CD14-positive monocyte (primary cell): ENCODE data around the gene C1orf74. TPM values are rescaled to one million over a fixed set of nuclear protein-coding genes. Genes with fewer than 3 reads are reported as not detected.

Experiments
- DNase-seq, 3 donors: peaks; one replicate each; pipeline ENCODE4 v3.0.0-alpha.2; 2011 to 2022
- H2AFZ ChIP-seq: 2 replicates; pipeline ENCODE4 v1.6.0; 2012; ENCODE audit warnings: mild to moderate bottlenecking, low read depth, low read length, inconsistent platforms; ENCODE audit not compliant: insufficient read depth, poor library complexity, severe bottlenecking
- H3K27ac ChIP-seq, 2 donors: 1 replicate in 1 of 2; 2 replicates in 1 of 2; pipeline ENCODE4 v1.5.1; 2012 to 2013; ENCODE audit warnings: low read length in 2 of 2, control low read depth in 1 of 2, inconsistent platforms in 1 of 2, low read depth in 1 of 2, mild to moderate bottlenecking in 1 of 2
- H3K27me3 ChIP-seq, 2 donors: one replicate each; pipeline versions ENCODE4 v1.6.0 to v1.6.1; 2011 to 2013; ENCODE audit warnings: low read length in 2 of 2; ENCODE audit not compliant: control insufficient read depth in 2 of 2, insufficient read depth in 2 of 2
- H3K36me3 ChIP-seq, 2 donors: replicated peaks in 1 of 2; 1 replicate in 1 of 2; 2 replicates in 1 of 2; pipeline versions ENCODE4 v1.5.1 to v1.6.1; 2012 to 2013; ENCODE audit warnings: low read length in 2 of 2, control low read depth in 1 of 2, inconsistent platforms in 1 of 2, mild to moderate bottlenecking in 1 of 2; ENCODE audit not compliant: insufficient read depth in 2 of 2, control insufficient read depth in 1 of 2
- H3K4me1 ChIP-seq, 2 donors: 1 replicate in 1 of 2; 2 replicates in 1 of 2; pipeline versions ENCODE4 v1.5.1 to v1.6.1; 2012 to 2013; ENCODE audit warnings: low read length in 2 of 2, control low read depth in 1 of 2, inconsistent platforms in 1 of 2, mild to moderate bottlenecking in 1 of 2, moderate library complexity in 1 of 2; ENCODE audit not compliant: insufficient read depth in 2 of 2, control insufficient read depth in 1 of 2
- H3K4me2 ChIP-seq: replicated peaks from 2 replicates; pipeline ENCODE3; 2012; ENCODE audit warnings: low read length, moderate library complexity, mild to moderate bottlenecking; ENCODE audit not compliant: poor library complexity, severe bottlenecking; ENCODE audit errors: extremely low read depth
- H3K4me3 ChIP-seq, 3 experiments: fragments of 200-600 bp in 1 of 3; sonication (generic) in 1 of 3; replicated peaks in 1 of 3; 1 replicate in 2 of 3; 2 replicates in 1 of 3; pipeline ENCODE4 v1.5.1; 2011 to 2013; ENCODE audit warnings: low read length in 3 of 3, mild to moderate bottlenecking in 3 of 3, control low read depth in 2 of 3, low read depth in 2 of 3, inconsistent platforms in 1 of 3, moderate library complexity in 1 of 3
- H3K79me2 ChIP-seq: 2 replicates; pipeline ENCODE4 v1.6.0; 2012; ENCODE audit warnings: mild to moderate bottlenecking, control low read depth, inconsistent platforms, low read length, moderate library complexity; ENCODE audit not compliant: insufficient read depth
- H3K9ac ChIP-seq: 2 replicates; pipeline ENCODE4 v1.6.0; 2017; ENCODE audit warnings: low read length, mild to moderate bottlenecking; ENCODE audit not compliant: insufficient read depth, poor library complexity, severe bottlenecking
- H3K9me3 ChIP-seq, 2 donors: replicated peaks in 1 of 2; 1 replicate in 1 of 2; 2 replicates in 1 of 2; pipeline versions ENCODE4 v1.5.1 to v1.6.1; 2012 to 2013; ENCODE audit warnings: low read length in 2 of 2, control low read depth in 1 of 2; ENCODE audit not compliant: control insufficient read depth in 1 of 2, insufficient read depth in 1 of 2
- H4K20me1 ChIP-seq: 2 replicates; pipeline ENCODE4 v1.6.0; 2012; ENCODE audit warnings: mild to moderate bottlenecking, low read length, control low read depth, moderate library complexity; ENCODE audit not compliant: insufficient read depth
- H3K27ac Mint-ChIP-seq, 7 donors: one replicate each; pipeline ENCODE4 v1.8.0; 2020; ENCODE audit warnings: mild to moderate bottlenecking in 7 of 7, mixed read lengths in 7 of 7, moderate library complexity in 6 of 7, inconsistent platforms in 2 of 7
- H3K27me3 Mint-ChIP-seq, 3 donors: one replicate each; pipeline ENCODE4 v1.8.0; 2021 to 2022; ENCODE audit warnings: low read depth in 3 of 3, mild to moderate bottlenecking in 3 of 3, mixed read lengths in 3 of 3, moderate library complexity in 3 of 3, inconsistent platforms in 1 of 3
- H3K36me3 Mint-ChIP-seq, 2 donors: one replicate each; pipeline ENCODE4 v1.8.0; 2020; ENCODE audit warnings: mixed read lengths in 2 of 2, inconsistent platforms in 1 of 2, mild to moderate bottlenecking in 1 of 2
- H3K4me1 Mint-ChIP-seq: one replicate; pipeline ENCODE4 v1.8.0; 2020; ENCODE audit warnings: mild to moderate bottlenecking, mixed read lengths
- H3K4me3 Mint-ChIP-seq, 2 donors: one replicate each; pipeline ENCODE4 v1.8.0; 2020; ENCODE audit warnings: mild to moderate bottlenecking in 2 of 2, mixed read lengths in 2 of 2, moderate library complexity in 1 of 2
- H3K9me3 Mint-ChIP-seq, 7 donors: one replicate each; pipeline ENCODE4 v1.8.0; 2020 to 2022; ENCODE audit warnings: mixed read lengths in 7 of 7, mild to moderate bottlenecking in 6 of 7, moderate library complexity in 6 of 7, inconsistent platforms in 2 of 7
- CTCF ChIP-seq: fragments of 200-600 bp; IDR thresholded peaks from one replicate; pipeline ENCODE4 v1.8.0; 2022; ENCODE audit warnings: antibody characterized with exemption, mild to moderate bottlenecking
- WGBS: methylation state at CpG from one replicate; pipeline ENCODE4 v1.1.5; 2013; ENCODE audit warnings: missing lambda C conversion rate; ENCODE audit not compliant: insufficient coverage; 5-methylcytosine and 5-hydroxymethylcytosine counted together
- intact Hi-C, 2 donors: fragments of 100-400 bp; cut with micrococcal nuclease; formaldehyde crosslinking; loops; one replicate each; pipeline versions ENCODE4 v1.15.0 to v1.15.1; 2023
- polyA plus RNA-seq, 3 donors: library from polyadenylated mRNA; depleted of rRNA in 1 of 3; unstranded in 2 of 3; stranded (reverse) in 1 of 3; fragments of 300-500 nt in 2 of 3; fragments of >200 nt in 1 of 3; fragmentation: Illumina TruSeq in 2 of 3; gene quantifications; 1 replicate in 2 of 3; 2 replicates in 1 of 3; pipeline ENCODE4 v1.2.3, GENCODE V29; 2012 to 2021

The C1orf74 gene
- polyA plus RNA-seq, 3 donors = 0.07 to 0.47 (median 0.19) TPM

GRCh38 chr1:209755926-209756614 lies 28.3 kb downstream of the C1orf74 start, which contains the start of gene TRAF3IP3:
TSS of gene TRAF3IP3 (plus strand) at chr1:209756053. CDS start at chr1:209760040, 3,987 bp downstream.
- Histone ChIP-seq H3K4me3 (peak within 1 kb of the TSS; percentile 44 to 92 (median 74)), H3K4me1 (peaks cover 85 to 89% of the 10 kb centered on the region in 2 donors), H3K27ac (peak within 1 kb of the TSS; percentile 91 to 92), H3K9ac (peak within 1 kb of the TSS; percentile 71), H3K36me3 (peaks cover 25 to 30% of the 10 kb centered on the region in 2 donors), H3K9me3 (no peaks in the 10 kb centered on the region), H2AFZ (peak within 1 kb of the TSS; percentile 44), H4K20me1 (peaks cover 31% of the 10 kb centered on the region), H3K79me2 (peaks cover 51% of the 10 kb centered on the region), H3K27me3 (no peaks in the 10 kb centered on the region), H3K4me2 (peak within 1 kb of the TSS; percentile 96)
- peaks cover 80% of the 10 kb centered on the region for H3K4me1 Mint-ChIP-seq
- intact Hi-C loops = no loop called here
- H3K27ac Mint-ChIP-seq = peak within 1 kb of the TSS; percentile 95 to 98 (median 98)
- peak; percentile 74 to 85 (median 75) for DNase-seq
- H3K27me3 Mint-ChIP-seq = peaks cover 0 to 3% (median 0%) of the 10 kb centered on the region in 3 donors
- H3K36me3 Mint-ChIP-seq = peaks cover 33 to 34% of the 10 kb centered on the region in 2 donors
- peak within 1 kb of the TSS; percentile 93 to 98 for H3K4me3 Mint-ChIP-seq
- H3K9me3 Mint-ChIP-seq = no peaks in the 10 kb centered on the region
- no peak for TF ChIP-seq CTCF
- 0% methylated on average over 8 of the region's 10 CpGs for WGBS

GRCh38 chr1:209755256-209755655 lies 29.1 kb downstream of the C1orf74 start:
- peaks cover 17 to 22% of the 10 kb centered on the region in 2 donors for H3K36me3 ChIP-seq
- 80% methylated on average over 1 of the region's 1 CpG for WGBS
- peaks cover 23% of the 10 kb centered on the region for H4K20me1 ChIP-seq
- no peak overlapping the region for H3K9ac ChIP-seq
- H3K4me2 ChIP-seq = peak overlapping the region; percentile 96
- intact Hi-C loops = no loop called here
- no peaks in the 10 kb centered on the region for H3K9me3 Mint-ChIP-seq
- peaks cover 85 to 89% of the 10 kb centered on the region in 2 donors for H3K4me1 ChIP-seq
- H3K79me2 ChIP-seq = peaks cover 43% of the 10 kb centered on the region
- peak overlapping the region; percentile 91 to 92 for H3K27ac ChIP-seq
- H2AFZ ChIP-seq = no peak overlapping the region
- peak overlapping the region; percentile 93 to 98 for H3K4me3 Mint-ChIP-seq
- TF ChIP-seq CTCF = no peak
- peaks cover 25 to 27% of the 10 kb centered on the region in 2 donors for H3K36me3 Mint-ChIP-seq
- H3K4me3 ChIP-seq = peak overlapping the region in 1 of 3 experiments; percentile 92
- DNase-seq = peak in 1 of 3 donors; percentile 38
- H3K27ac Mint-ChIP-seq = peak overlapping the region; percentile 95 to 98 (median 98)
- peaks cover 80% of the 10 kb centered on the region for H3K4me1 Mint-ChIP-seq
- no peaks in the 10 kb centered on the region for H3K9me3 ChIP-seq
- peaks cover 0 to 1% (median 0%) of the 10 kb centered on the region in 3 donors for H3K27me3 Mint-ChIP-seq
- H3K27me3 ChIP-seq = no peaks in the 10 kb centered on the region
